ENCODE measurements around the gene TEAD1. TPM values are rescaled to one million over a fixed set of nuclear protein-coding genes. Genes with fewer than 3 reads are reported as not detected.

The TEAD1 gene
- total RNA-seq, 1 donor from 2014 or later: 25.7 TPM

DNA sequence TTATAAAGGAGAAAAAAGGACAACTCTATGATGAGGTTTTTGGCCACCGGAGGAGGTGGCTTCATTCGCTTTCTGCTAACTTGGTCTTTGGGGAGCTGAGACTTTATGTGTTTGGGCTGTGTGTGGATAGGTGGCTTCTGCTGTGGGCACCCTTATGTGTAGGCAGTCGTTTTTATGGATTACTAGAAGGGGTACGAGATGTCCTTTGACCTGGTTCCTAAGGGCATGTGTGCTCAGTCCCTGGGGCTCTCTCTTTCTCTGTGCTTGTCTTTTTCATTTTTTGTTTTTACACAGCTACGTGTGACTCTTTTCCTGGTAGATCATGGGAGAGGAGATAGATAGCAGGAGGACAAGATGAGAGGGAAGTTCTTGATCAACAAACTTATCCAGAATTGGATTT lies 93.4 kb downstream of the TEAD1 start:
- DNase-seq: no peak

DNA sequence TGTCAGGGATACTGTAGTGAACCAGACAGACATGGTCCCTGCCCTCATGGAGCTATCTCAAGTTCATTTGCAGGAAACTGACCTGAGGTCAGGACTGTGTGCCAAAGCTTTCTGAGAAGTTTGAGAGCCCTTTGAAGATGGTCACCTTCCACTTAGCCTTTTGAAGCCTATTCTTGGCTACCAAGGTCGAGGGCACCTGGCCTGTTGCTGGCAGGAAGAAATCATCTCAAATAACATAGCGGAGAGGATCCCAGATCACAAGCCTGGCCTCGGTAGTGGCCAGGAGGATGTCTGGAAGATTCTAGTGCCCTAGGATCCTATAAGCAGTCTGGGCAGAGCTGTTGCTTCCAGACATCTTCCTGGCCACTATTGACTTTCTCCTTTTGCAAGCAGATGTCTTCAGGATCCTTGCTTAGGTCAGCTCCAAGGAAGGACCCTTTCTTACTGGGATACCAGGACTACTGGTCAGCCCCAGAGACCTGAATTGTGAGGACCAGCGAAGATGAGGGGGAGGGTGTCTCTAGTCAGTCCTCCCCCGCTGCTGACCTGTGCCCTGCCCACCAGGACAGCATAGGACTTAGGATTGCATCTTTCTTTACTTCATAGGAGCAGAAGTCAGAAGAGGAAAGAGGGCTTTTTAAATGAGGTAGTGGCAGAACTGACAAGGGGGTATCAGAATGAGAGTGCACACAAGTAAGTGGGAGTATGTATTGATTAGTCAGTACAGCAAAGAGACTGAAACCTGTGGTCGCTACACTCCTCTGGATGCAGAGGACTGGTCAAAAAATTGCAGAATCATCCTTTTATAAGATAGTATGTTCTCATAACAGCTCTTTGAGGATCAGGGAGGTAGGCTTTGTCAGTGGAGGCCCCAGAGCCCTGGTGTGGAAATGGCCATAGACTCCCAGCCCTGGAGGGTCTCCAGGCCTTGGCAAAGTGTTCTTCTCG lies 94.8 kb downstream of the TEAD1 start:
- DNase-seq: no peak

DNA sequence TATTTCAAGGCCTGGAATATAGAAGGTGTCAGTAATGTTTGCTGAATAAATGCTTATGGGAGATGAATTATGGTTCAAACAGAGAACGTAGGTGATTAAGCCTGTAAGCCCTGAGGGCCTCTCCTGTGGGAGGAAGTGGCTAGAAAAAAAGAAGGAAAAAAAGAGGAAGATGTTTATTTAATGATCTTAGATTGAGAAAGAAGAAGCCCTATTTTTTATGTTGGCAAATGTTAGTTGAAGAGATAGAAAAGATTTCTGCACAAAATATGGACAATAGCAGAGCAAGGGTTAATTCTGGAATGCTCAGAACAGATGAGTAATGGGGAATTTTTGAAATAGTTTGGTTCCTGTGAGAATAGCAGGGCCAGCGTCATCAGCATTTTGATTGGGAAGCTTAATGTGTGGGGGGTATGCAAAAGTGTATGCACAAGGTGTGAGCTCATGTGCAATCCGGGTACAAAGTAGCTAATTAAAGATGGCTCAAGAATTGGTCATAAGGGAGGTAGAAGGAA lies 95.7 kb downstream of the TEAD1 start:
- no peak for DNase-seq

DNA sequence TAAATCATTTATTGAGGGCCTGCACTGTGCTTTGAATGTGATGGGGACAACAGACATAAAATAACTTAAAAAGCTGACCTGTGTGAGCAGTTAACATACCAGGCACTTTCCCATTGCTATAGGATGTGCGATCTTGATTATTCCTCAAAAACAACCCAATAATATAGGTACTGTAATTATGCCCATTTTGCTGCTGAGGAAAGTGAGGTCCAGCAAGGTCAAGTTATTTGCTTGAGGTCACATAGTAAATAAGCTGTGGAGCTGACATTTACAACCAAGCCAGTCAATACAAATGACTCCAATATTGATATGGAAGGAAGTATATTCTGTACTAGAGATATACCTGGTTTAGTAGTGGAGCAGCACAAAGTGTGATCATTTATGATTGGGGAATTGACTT lies 96.2 kb downstream of the TEAD1 start:
- no peak for DNase-seq

DNA sequence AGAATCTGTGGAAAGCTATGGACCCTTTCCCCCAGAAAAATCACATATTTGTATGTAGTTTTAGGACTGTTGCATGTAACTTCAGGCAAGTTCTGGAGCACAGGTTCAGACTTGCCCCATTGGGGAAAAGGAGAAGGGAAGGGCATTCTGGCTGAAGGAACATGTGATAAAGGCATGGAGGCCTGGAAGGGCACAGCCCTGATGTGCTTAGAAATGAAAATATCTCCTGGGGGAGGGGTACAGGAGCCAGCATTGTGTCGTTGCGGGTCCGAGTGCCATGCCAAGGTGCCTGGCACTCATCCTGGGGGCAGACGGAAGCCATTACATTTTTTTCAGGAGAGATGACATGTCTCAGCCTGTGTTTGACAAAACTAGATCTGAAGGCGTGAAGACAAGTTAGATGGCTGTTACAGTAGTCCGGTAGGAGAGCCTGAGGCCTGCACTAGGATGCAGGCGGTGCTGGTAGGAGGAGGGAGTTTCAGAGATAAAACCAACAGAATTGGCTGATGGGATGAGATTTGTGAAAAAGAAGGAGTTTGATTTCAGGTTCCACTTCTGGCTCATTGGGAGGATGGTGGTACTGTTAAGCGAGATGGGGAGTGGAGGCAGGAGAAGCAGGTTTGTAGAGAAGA lies 96.9 kb downstream of the TEAD1 start:
- DNase-seq: no peak

DNA sequence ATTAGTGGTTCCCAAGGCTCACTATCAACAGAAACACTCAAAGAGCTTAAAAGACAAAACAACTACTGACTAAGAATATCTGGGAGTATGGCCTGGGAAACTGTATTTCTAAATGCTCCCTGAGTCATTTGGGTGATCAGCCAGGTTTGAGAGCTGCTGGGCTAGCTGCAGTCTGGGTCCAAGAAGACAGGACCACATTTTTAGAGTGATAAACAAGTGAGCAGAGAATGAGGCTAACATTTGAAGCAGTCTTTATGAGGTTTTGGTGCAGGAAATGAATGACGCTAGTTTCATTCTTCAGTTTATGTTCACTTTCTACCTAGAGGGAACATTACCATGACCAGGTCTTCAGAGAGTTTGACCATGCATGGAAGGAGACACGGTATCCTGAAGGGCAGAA lies 97.7 kb downstream of the TEAD1 start:
- no peak for DNase-seq

DNA sequence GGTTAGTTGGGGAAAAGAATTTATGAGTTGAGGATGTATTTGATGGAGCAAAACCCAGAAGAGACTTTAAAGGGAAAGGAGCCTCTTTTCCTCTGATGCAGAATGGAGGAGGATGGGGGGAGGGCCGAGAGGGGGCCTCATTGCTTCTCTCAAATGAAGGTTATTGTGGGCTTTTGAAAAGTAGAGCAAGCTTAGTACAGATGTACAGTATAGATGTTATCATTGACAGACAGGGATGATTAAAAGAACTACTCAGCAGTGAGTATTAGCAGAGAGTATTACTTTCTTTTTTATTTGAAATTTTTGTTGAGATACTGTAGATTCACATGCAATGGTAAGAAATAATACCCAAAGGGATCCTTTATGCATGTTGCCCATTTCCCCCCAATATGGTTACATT lies 98.1 kb downstream of the TEAD1 start:
- no peak for DNase-seq

DNA sequence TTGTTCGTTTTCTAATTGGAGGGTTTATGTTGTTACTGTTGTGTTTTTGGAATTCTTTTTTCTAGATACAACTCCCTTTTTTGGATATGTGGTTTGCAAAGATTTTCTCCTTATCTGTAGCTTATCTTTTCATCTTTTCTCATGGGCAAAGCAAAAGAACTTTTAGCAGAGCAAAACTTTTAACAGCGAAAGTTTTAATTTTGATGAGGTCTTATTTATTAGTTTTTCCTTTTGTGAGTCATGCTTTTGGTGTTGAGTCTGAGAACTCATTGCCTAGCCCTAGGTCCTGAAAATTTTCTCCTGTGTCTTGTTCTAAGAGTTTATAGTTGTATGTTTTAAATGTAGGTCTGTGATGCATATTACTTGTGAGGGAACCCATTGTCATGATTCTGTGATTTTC lies 99.4 kb downstream of the TEAD1 start:
- no peak for DNase-seq

DNA sequence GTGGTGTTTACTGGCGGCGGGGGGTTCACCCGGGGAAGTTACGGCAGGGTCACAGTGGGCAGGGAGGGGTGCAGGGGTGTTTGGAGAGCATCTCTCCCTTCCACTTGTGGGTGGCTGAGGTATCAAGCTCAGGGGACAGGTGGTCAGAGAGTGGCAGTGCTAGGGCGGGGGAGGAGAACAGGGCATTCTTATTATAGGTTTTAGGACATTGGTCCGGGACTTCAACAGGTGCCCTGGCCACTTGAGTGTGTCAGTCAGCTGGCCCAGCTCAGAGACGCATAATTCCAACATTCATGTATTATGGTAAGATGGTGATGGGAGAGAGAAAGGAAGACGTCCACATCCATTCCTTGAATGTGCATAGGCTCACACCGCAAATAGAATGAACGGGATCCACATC lies 101.7 kb downstream of the TEAD1 start:
- DNase-seq: no peak

DNA sequence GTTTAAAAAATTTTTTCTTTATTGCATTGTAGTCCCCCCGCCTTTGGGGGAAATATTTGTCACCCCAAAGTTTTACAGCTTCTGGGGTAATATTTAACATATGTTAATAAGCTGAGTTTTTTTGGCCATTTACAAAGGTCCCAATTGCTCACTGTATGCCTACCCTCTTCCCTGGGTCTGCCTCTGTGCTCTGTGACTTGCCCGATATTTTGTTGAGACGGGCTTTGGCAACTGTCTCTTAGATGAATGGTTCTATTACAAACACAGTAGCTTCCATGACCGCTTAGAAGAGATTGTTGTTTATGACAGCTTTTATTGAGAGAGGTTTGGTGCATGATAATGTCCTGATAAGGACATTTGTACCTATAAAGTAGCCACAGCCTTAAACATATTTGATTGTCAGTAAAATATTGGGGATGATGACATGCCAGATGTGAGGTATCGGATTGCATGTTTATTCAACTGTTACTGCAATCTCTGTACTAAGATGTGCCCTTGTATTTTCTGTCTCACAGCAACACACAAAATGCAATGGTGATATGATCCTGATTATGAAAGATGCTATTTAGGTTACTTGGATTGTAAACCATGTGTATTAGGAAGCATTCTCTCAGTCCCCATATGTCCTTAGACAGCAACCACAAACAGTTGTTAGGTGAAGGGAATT lies 103.1 kb downstream of the TEAD1 start:
- no peak for DNase-seq

DNA sequence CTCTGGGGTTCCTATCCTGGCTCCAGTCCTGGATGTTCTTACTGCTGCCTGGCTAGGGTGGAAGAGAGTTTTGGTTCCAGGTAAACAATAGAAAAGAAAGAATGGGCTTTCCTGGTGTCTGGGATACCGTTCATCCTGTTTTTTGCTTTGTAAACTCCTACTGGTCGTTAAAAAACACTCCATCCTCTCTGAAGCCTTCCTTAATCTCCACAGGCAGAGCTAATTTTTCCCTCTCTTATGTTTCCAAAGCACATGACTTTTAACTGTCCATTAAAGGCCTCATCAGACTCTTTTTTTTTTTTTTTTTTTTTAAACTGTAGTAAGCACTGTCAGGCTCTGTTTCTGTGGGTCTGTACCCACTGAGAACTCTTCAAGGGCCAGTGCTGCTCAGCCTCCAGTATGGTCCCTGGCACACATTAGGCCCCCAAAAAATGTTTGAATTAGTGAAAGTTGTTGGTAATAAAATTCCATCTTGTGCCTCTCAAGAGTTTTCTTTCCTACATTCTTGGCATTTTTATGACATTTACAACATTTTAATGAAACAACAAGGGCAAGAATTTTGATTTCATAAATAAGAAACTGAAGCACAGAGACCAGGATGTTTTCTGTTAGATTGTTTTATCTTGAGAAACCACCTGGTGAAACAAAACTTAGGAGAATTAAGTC lies 104.2 kb downstream of the TEAD1 start:
- DNase-seq: no peak

DNA sequence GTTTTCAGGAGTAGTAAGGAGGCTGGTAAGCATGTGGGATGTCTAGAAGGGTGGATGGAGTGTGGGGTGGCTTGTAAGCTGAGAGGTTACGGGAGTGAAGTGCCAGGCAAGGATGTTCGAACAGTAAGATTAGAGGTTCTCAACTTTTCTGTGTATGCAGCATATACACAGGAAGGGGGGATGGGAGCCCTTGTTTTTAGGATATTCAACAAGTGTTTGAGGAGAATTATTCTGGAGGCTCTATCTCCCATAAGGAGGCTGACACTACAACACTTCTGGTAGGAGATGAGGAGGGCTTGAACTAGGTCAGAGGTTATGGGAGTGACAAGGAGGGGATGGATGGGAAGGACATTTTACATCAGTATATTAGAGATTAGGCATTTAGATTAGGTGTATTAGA lies 109.5 kb downstream of the TEAD1 start:
- no peak for DNase-seq

DNA sequence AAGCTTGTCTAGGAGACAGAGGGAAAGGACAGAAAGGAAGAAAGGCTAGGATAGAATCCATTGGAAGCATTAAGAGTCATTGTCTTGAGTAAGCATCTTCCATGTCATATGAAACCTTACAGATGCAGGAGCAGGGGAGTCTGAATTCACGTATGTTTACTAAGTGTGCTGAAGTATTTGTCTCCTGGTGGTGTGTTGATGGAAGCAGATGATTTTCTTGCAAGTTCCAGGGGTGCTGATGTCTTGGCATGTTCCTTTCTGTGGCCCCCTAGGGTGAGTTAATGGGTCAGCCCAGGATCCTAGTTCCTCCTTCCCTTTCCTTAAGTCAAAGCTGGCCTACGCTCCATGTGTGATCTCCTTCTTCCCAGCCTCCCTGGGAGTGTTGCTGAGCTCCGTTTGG lies 110.2 kb downstream of the TEAD1 start:
- no peak for DNase-seq

DNA sequence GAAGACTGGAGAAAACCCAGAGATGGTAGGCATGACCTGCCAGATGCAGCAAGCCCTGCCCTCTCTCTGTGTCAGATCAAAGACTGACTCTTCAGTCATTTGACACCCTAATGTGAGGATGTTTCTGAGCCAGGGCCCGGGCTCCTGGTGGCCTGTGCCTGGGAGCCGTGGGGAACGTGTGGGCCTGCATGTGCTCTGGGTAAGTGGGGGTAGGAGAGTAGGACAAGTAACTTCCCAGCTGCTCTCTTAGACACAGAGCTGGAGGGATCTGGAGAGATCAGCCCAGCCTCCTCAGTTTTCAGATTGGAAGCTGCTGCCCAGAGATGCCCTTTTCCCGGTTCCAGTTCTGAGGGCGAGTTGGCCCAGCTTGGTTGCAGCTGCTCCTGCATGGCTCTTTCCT lies 110.8 kb downstream of the TEAD1 start:
- DNase-seq: no peak

DNA sequence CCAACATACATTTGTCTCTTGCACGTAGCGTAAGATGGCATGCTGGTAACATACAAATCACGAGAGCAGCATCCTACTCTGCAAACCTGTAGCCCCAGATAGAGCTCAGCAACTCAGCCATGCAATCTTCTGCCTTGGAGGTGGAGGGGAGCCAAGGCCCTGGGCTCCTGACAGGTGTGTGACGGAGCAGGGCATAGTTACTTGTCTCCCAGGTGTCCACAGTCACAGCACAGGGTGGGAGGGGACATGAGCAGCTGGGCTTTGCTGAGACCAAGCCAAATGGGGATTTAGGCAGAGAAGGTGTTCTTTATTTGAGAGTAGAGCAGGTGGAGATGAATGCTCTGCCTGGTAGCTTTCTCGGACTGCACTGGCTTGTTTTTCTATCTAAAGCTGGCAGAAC lies 111.7 kb downstream of the TEAD1 start:
- no peak for DNase-seq

DNA sequence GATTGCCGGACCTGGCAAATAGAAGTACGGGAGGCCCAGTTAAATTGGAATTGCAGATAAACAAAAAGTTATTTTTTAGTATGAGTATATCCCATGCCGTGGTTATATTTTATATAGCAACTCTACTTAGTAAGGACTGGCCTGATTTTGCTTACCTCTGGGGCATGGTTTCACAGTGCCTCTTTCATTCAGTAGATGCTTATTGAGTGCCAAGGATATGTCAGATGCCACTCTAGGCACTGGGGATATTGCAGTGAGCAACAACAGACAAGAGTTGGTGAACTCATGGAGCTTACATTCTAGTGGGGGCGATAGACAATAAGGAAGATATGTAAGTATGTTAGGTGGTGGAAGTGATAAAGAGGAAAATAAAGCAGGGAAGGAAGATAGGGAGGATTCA lies 112.2 kb downstream of the TEAD1 start:
- no peak for DNase-seq

DNA sequence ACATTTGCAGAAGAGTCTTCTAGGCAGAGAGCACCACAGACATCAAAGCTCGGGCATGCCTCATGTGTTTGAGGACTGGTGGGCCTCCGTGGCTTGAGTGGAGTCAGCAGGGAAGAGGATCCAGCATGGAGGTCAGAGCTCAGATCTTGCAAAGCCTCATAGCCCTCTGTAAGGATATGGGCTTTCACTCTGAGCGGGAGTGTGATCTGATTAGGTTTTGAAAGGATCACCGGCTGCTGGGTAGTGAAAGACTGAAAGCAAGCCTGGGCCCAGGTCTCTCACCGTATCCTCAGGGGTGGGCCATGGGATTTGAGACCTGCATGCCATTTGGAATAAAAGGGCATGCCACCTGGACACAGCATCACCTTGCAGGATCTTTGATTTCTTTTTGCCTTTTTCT lies 112.7 kb downstream of the TEAD1 start:
- no peak for DNase-seq

DNA sequence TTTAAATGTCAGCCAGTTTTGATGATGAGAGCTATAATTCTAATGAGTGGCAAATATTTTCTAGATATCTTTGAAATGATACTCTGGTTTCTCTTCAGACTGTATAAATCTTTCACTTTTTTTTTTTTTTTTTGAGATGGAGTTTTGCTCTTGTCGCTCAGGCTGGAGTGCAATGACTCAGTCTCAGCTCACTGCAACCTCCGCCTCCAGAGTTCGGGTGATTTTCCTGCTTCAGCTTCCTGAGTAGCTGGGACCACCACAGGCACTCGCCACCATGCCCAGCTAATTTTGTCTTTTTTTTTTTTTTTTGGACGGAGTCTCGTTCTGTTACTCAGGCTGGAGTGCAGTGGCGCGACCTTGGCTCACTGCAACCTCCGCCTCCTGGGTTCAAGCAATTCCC lies 113.6 kb downstream of the TEAD1 start:
- no peak for DNase-seq

DNA sequence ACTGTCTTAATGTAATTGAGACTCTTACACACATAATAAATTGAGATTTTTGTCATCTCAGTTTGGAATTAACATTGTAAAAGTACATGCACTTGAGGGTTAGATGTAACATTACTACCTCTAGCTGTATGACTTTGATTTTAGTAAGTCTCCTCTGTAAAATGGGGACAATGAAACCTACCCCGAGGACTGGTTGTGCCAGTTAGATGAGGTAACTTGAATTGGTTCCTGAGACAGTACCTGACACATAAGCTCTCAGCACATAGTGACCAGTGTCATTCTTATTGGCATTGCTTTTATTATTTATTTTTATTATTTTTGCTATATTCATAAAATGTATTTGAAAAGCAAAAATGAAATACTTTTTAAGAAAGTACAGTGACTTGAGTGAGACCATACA lies 114.8 kb downstream of the TEAD1 start:
- no peak for DNase-seq

DNA sequence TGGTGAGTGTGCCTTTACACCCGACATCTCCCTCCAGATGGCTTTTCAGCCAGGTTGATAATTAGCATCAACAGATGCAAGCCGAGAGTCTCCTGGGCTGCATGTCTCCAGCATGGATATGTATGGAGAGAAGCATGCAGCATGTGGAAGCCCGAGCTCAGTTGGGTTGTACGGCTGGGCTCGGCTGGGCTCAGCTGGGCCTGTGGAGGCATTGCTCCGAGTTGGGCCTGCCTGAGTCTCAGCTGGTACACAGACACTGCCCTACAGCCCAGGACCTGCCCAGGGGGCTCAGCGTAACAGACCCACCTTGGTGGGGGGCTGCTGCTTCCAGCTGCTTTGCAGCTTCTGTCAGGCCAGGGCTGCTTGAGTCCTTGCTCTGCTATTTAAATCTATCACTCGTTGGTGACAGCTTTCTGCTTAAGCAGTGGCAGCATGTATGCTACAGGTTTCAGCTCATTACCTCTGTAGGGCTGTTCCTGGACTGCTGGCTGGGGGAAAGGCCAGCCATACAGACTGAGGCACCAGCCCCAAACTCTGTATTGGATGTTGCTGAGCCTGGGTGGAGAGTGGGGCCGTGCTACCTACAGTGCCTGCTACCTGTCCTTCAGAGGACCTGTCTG lies 115.5 kb downstream of the TEAD1 start:
- no peak for DNase-seq

DNA sequence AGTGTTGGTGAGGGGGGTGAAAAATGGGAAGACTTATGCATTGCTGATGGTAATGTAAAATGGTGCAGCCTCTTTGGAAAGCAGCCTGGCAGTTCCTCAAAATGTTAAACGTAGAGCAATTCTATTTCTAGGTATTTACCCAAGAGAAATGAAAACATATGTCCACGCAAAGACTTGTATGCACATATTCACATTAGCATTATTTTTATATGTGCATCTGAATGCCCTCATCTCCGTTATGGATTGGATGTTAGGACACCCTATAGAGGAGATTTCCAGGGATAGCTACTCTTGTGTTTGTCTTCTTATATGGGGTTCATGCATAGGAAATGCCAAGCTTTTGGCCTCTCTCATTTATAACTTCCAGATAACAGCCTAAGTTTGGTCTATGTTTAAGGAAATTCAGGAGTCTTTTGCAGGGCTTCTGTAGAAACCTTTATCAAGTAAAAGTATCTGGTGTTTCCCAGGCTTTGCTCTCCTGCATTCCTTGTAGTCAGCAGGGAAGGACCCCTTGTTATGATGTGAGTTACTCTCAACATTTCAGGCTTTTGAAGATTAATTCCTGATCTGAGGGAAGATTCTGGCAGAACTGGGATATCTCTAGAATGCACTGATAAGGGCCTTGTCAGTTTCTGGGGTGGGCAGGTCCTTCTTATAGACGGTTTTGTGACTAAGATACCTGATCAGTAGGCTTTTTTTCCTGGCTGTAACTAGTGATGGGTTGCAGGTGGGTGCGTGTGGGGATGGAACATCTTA lies 116.8 kb downstream of the TEAD1 start:
- no peak for DNase-seq
